Measurements from ENCODE around the gene TRIM63. TPM values are rescaled to one million over a fixed set of nuclear protein-coding genes. Genes with fewer than 3 reads are reported as not detected.

TRIM63 gene
- total and polyA plus RNA-seq, 9 of the 15 experiments (the other 6 are each of a cell fraction or from before 2014, with no cell fraction given): 0.08 to 0.57 (median 0.36) TPM

DNA sequence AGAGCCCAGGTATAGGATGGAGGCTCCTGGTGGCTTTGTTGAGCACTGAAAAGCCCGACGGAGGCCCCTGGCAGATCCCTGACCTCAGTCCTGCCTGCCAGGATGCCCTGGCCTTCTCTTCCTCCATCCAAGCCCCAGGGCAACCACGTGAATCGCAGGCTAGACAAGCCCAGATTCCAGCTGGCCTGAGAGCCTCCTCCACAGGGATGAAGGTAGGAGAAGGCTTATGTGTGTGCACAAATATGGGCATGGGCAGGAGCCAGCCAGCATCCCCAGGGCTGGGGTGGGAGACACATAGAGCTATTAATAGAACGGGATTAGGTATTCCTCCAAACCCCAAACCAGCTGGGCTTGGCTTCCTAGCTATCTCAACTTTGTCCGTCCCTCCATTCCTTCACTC, 49.8 kb downstream of the TRIM63 start:
- ChIA-PET POLR2A (interaction anchor here (0.5 to 1.4 kb wide), 6 partner anchors 9 to 131 kb away, joined by 3 to 6 read pairs (median 4); no protein-coding TSS in a partner anchor), CTCF (ENCODE audit: low intra/inter-chr PET ratio) (no interaction called here)
- no peaks in the 10 kb centered on the region for H3K27me3 ChIP-seq (ENCODE audit: control insufficient read depth in 2 of 2, insufficient read depth in 2 of 2, low read length in 2 of 2)
- DNase-seq (ENCODE audit: extremely low read depth in 1 of 4, low spot score in 3 of 4) (no peak), FAIRE-seq (no peak), ATAC-seq (no peak)
- H2AFZ ChIP-seq (ENCODE audit: low read depth, low read length): no peak overlapping the region
- H3K79me2 ChIP-seq (ENCODE audit: control insufficient read depth, insufficient read depth, low read length): no peaks in the 10 kb centered on the region
- intact Hi-C loops (cut with micrococcal nuclease) (no loop called here), in situ Hi-C loops (cut with MboI) (no loop called here)
- peaks cover 15 to 29% of the 10 kb centered on the region in 2 experiments for H3K4me1 ChIP-seq (replicated peaks in 1 of 2; ENCODE audit: control insufficient read depth in 2 of 2, insufficient read depth in 2 of 2, low read length in 2 of 2)
- no peak overlapping the region for H3K27ac ChIP-seq (ENCODE audit: extremely low read depth, low read depth, low read length)
- H3K4me3 ChIP-seq: no peak overlapping the region
- no TSS peak for BruUV-seq (replicated peaks)
- H3K9me3 ChIP-seq (replicated peaks; ENCODE audit: control insufficient read depth, insufficient read depth, low read depth, low read length): no peaks in the 10 kb centered on the region
- H3K36me3 ChIP-seq (ENCODE audit: control insufficient read depth, insufficient read depth, low read length): no peaks in the 10 kb centered on the region
- H3K9ac ChIP-seq (ENCODE audit: insufficient read depth in 1 of 2, low read depth in 2 of 2, low read length in 2 of 2): peak overlapping the region in 1 of 2 experiments; percentile 63; a peak in 2 of 4 replicates
- no peaks in the 10 kb centered on the region for H4K20me1 ChIP-seq (replicated peaks; ENCODE audit: control insufficient read depth, insufficient read depth, low read length)
- no peaks in the 10 kb centered on the region for H3K9me1 ChIP-seq (ENCODE audit: control insufficient read depth, insufficient read depth, low read length)
- whole genome bisulfite sequencing (ENCODE audit: insufficient coverage, low coverage, missing lambda C conversion rate): 34% methylated on average over 6 of the region's 6 CpGs
- H3K4me2 ChIP-seq (ENCODE audit: insufficient read depth, low read length): no peak overlapping the region
- TF ChIP-seq ZNF239 (CRISPR knock-in tag; IDR thresholded peaks at IDR 0.05): no peak
- TF ChIP-seq ZC3H8 (IDR thresholded peaks at IDR 0.05): no peak
- TF ChIP-seq, protein P1, sequence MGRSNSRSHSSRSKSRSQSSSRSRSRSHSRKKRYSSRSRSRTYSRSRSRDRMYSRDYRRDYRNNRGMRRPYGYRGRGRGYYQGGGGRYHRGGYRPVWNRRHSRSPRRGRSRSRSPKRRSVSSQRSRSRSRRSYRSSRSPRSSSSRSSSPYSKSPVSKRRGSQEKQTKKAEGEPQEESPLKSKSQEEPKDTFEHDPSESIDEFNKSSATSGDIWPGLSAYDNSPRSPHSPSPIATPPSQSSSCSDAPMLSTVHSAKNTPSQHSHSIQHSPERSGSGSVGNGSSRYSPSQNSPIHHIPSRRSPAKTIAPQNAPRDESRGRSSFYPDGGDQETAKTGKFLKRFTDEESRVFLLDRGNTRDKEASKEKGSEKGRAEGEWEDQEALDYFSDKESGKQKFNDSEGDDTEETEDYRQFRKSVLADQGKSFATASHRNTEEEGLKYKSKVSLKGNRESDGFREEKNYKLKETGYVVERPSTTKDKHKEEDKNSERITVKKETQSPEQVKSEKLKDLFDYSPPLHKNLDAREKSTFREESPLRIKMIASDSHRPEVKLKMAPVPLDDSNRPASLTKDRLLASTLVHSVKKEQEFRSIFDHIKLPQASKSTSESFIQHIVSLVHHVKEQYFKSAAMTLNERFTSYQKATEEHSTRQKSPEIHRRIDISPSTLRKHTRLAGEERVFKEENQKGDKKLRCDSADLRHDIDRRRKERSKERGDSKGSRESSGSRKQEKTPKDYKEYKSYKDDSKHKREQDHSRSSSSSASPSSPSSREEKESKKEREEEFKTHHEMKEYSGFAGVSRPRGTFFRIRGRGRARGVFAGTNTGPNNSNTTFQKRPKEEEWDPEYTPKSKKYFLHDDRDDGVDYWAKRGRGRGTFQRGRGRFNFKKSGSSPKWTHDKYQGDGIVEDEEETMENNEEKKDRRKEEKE (IDR thresholded peaks at IDR 0.05; ENCODE audit: borderline replicate concordance in 1 of 2, control insufficient read depth in 1 of 2, low read depth in 2 of 2, low read length in 1 of 2): no peak
- TF ChIP-seq POLR2AphosphoS2 (IDR thresholded peaks at IDR 0.05; ENCODE audit: low read length): no peak
- TF ChIP-seq PYGO2 (tag; IDR thresholded peaks at IDR 0.05): no peak
- TF ChIP-seq CEBPB (tag; IDR thresholded peaks at IDR 0.05): no peak
- TF ChIP-seq, protein P2, sequence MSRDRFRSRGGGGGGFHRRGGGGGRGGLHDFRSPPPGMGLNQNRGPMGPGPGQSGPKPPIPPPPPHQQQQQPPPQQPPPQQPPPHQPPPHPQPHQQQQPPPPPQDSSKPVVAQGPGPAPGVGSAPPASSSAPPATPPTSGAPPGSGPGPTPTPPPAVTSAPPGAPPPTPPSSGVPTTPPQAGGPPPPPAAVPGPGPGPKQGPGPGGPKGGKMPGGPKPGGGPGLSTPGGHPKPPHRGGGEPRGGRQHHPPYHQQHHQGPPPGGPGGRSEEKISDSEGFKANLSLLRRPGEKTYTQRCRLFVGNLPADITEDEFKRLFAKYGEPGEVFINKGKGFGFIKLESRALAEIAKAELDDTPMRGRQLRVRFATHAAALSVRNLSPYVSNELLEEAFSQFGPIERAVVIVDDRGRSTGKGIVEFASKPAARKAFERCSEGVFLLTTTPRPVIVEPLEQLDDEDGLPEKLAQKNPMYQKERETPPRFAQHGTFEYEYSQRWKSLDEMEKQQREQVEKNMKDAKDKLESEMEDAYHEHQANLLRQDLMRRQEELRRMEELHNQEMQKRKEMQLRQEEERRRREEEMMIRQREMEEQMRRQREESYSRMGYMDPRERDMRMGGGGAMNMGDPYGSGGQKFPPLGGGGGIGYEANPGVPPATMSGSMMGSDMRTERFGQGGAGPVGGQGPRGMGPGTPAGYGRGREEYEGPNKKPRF (IDR thresholded peaks at IDR 0.05; ENCODE audit: low read depth, low read length): no peak
- TF ChIP-seq, protein P3, sequence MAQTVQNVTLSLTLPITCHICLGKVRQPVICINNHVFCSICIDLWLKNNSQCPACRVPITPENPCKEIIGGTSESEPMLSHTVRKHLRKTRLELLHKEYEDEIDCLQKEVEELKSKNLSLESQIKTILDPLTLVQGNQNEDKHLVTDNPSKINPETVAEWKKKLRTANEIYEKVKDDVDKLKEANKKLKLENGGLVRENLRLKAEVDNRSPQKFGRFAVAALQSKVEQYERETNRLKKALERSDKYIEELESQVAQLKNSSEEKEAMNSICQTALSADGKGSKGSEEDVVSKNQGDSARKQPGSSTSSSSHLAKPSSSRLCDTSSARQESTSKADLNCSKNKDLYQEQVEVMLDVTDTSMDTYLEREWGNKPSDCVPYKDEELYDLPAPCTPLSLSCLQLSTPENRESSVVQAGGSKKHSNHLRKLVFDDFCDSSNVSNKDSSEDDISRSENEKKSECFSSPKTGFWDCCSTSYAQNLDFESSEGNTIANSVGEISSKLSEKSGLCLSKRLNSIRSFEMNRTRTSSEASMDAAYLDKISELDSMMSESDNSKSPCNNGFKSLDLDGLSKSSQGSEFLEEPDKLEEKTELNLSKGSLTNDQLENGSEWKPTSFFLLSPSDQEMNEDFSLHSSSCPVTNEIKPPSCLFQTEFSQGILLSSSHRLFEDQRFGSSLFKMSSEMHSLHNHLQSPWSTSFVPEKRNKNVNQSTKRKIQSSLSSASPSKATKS (CRISPR knock-in tag; IDR thresholded peaks at IDR 0.05): no peak
- TF ChIP-seq GATA2 (CRISPR knock-in tag; IDR thresholded peaks at IDR 0.05): no peak
- no peak for TF ChIP-seq GATAD2B (IDR thresholded peaks at IDR 0.05; ENCODE audit: borderline replicate concordance)
- TF ChIP-seq, protein P4, sequence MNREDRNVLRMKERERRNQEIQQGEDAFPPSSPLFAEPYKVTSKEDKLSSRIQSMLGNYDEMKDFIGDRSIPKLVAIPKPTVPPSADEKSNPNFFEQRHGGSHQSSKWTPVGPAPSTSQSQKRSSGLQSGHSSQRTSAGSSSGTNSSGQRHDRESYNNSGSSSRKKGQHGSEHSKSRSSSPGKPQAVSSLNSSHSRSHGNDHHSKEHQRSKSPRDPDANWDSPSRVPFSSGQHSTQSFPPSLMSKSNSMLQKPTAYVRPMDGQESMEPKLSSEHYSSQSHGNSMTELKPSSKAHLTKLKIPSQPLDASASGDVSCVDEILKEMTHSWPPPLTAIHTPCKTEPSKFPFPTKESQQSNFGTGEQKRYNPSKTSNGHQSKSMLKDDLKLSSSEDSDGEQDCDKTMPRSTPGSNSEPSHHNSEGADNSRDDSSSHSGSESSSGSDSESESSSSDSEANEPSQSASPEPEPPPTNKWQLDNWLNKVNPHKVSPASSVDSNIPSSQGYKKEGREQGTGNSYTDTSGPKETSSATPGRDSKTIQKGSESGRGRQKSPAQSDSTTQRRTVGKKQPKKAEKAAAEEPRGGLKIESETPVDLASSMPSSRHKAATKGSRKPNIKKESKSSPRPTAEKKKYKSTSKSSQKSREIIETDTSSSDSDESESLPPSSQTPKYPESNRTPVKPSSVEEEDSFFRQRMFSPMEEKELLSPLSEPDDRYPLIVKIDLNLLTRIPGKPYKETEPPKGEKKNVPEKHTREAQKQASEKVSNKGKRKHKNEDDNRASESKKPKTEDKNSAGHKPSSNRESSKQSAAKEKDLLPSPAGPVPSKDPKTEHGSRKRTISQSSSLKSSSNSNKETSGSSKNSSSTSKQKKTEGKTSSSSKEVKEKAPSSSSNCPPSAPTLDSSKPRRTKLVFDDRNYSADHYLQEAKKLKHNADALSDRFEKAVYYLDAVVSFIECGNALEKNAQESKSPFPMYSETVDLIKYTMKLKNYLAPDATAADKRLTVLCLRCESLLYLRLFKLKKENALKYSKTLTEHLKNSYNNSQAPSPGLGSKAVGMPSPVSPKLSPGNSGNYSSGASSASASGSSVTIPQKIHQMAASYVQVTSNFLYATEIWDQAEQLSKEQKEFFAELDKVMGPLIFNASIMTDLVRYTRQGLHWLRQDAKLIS (CRISPR knock-in tag; IDR thresholded peaks at IDR 0.05): no peak
